Kidney (tissue), 14 donors: Measurements from ENCODE around the gene NOTCH2. TPM values are rescaled to one million over a fixed set of nuclear protein-coding genes. Genes with fewer than 3 reads are reported as not detected.

ENCODE experiments used
- DNase-seq, 5 donors: peaks; one replicate each; pipeline ENCODE4 v3.0.0-alpha.2; 2013 to 2020
- FAIRE-seq: peaks from 2 replicates; lab custom pipeline; 2012; peaks lifted over from hg19 to GRCh38; lab: Jason Lieb, UNC
- H3K27ac ChIP-seq, 2 donors: one replicate each; pipeline ENCODE4 v1.7.0; 2013; ENCODE audit warnings: low read depth in 2 of 2, low read length in 2 of 2, inconsistent platforms in 1 of 2
- H3K27me3 ChIP-seq: one replicate; pipeline ENCODE4 v1.7.1; 2013; ENCODE audit warnings: low read length, inconsistent platforms; ENCODE audit not compliant: control insufficient read depth, insufficient read depth
- H3K36me3 ChIP-seq, 3 donors: one replicate each; pipeline versions ENCODE4 v1.7.0 to v1.7.1; 2013; ENCODE audit warnings: low read length in 3 of 3, control low read depth in 1 of 3, inconsistent platforms in 1 of 3; ENCODE audit not compliant: insufficient read depth in 3 of 3, control insufficient read depth in 2 of 3
- H3K4me1 ChIP-seq, 3 donors: one replicate each; pipeline versions ENCODE4 v1.7.0 to v1.7.1; 2013; ENCODE audit warnings: low read length in 3 of 3, inconsistent platforms in 1 of 3, low read depth in 1 of 3; ENCODE audit not compliant: control insufficient read depth in 2 of 3, insufficient read depth in 2 of 3
- H3K4me3 ChIP-seq, 3 donors: one replicate each; pipeline versions ENCODE4 v1.7.0 to v1.8.1; 2013; ENCODE audit warnings: low read length in 3 of 3, control low read depth in 1 of 3, inconsistent platforms in 1 of 3
- H3K9ac ChIP-seq, 3 donors: one replicate each; pipeline versions ENCODE4 v1.7.0 to v1.7.1; 2013; ENCODE audit warnings: low read length in 3 of 3, control low read depth in 1 of 3, inconsistent platforms in 1 of 3
- H3K9me3 ChIP-seq, 3 donors: one replicate each; pipeline versions ENCODE4 v1.7.0 to v1.7.1; 2013; ENCODE audit warnings: low read length in 3 of 3, control low read depth in 1 of 3, inconsistent platforms in 1 of 3; ENCODE audit not compliant: control insufficient read depth in 2 of 3, insufficient read depth in 1 of 3
- intact Hi-C: fragments of 100-400 bp; cut with DNase I; formaldehyde crosslinking; loops from one replicate; pipeline ENCODE4 v1.11.1; 2022
- polyA plus RNA-seq: library from polyadenylated mRNA; stranded (reverse); fragments of 350-450 nt; fragmentation: Illumina TruSeq; extraction: RNeasy Lipid Tissue Mini Kit (QIAGEN cat#74804); gene quantifications from one replicate; pipeline ENCODE4 v1.2.3, GENCODE V29; 2014; ENCODE audit warnings: low read depth, low replicate concordance; ENCODE audit not compliant: insufficient read depth
- total RNA-seq: library from RNA; stranded (reverse); fragmentation: NEBNext Ultra II Directional; extraction: Animal tissue kit (Norgen Biotek cat#: 25700); gene quantifications from one replicate; pipeline ENCODE4 v1.2.1, GENCODE V29; 2021
- TF ChIP-seq, protein P1 (sequence below): IDR thresholded peaks from 3 replicates; pipeline ENCODE4 v1.5.1; 2012; ENCODE audit warnings: mild to moderate bottlenecking, moderate library complexity, borderline replicate concordance; ENCODE audit not compliant: insufficient read depth; ENCODE audit errors: extremely low read depth
- donor health status: control.
- donor health status: control.
- donor health status: control.
- donor health status: control.
- donor health status: control.
- donor health status: DM: yes; HTN: yes; CAD: no.
- donor health status: Normal renal cell carcinoma (clear cell type).

Gene NOTCH2
- total and polyA plus RNA-seq, 2 donors from 2014 or later, result 4.9 to 113 TPM

DNA sequence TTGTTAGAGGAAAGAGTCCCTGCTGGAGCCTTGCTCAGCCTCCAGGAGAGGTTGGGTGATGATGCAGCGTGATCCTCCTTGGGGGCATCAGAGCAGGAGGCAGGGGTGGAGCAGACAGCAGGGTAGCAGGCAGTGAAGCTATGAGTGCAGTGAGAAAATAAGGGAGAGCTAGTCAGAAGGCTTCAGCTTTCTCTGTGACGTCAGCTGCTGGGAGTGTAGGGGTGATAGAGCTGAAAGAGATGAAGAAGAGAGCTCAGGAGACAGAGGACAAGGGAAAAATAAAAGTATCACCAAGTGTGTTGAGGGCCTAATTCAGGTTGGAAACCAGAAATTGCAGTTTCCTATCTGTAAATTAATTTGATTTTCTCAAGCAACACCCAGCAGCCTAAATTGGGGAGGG is 170.9 kb downstream of the NOTCH2 start:
- FAIRE-seq (no peak), DNase-seq (peak in 2 of 5 donors; percentile 40 to 55)
- TF ChIP-seq, protein P1, sequence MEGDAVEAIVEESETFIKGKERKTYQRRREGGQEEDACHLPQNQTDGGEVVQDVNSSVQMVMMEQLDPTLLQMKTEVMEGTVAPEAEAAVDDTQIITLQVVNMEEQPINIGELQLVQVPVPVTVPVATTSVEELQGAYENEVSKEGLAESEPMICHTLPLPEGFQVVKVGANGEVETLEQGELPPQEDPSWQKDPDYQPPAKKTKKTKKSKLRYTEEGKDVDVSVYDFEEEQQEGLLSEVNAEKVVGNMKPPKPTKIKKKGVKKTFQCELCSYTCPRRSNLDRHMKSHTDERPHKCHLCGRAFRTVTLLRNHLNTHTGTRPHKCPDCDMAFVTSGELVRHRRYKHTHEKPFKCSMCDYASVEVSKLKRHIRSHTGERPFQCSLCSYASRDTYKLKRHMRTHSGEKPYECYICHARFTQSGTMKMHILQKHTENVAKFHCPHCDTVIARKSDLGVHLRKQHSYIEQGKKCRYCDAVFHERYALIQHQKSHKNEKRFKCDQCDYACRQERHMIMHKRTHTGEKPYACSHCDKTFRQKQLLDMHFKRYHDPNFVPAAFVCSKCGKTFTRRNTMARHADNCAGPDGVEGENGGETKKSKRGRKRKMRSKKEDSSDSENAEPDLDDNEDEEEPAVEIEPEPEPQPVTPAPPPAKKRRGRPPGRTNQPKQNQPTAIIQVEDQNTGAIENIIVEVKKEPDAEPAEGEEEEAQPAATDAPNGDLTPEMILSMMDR, result no peak
- Histone ChIP-seq H3K27ac (no peak overlapping the region), H3K4me3 (no peak overlapping the region), H3K9me3 (no peaks in the 10 kb centered on the region), H3K36me3 (no peaks in the 10 kb centered on the region), H3K27me3 (no peaks in the 10 kb centered on the region), H3K4me1 (no peaks in the 10 kb centered on the region), H3K9ac (no peak overlapping the region)
- intact Hi-C loops, result no loop called here

DNA sequence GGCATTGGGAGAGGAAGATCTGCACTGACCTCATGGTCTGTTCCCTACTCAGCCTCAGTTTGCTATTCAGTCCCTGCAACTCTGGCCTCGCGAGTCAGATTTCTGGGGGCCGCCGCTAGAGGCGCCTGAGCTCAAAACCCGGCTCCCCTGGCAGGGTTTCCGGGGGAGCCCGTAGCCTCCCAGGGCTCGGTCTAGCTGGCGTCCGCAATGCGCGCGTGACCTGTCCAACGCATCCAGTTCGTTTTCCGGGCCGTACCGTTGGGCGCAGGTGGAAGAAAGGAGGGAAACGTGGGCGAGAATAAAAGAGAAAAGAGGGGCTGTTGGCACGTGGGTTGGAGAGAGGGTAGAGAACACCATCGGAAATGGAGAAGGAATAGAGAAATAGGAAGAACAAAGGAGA is 173.2 kb downstream of the NOTCH2 start, which contains the start of gene ADAM30:
Gene ADAM30 (minus strand): TSS at position 213 of the 400 bp plus-strand sequence. CDS start 179 bp downstream, at position 34.
- DNase-seq, result no peak
- intact Hi-C loops, result no loop called here

DNA sequence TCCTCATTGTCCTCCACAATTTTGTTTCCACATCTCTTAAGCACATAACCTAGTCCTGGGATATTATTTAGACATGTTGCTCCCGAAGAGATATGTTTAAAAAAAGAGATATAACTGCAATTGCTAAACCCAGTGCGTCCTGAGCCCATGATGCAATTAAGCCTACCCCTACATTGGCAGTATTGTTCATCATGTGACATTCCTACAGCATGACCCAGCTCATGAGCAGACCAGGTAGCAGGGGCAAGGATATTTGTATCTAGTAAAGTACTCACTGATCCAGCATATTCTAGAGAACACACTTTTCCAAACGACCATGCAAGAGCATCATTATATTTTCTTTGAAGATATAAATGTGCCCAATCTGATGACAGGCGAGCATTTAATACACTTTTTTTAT is 174.4 kb downstream of the NOTCH2 start:
- Histone ChIP-seq H3K9me3 (no peaks in the 10 kb centered on the region), H3K27ac (no peak overlapping the region), H3K4me3 (no peak overlapping the region), H3K27me3 (no peaks in the 10 kb centered on the region), H3K4me1 (no peaks in the 10 kb centered on the region), H3K9ac (no peak overlapping the region), H3K36me3 (no peaks in the 10 kb centered on the region)
- no peak for FAIRE-seq
- intact Hi-C loops, result no loop called here
- DNase-seq, result no peak
- TF ChIP-seq, protein P1, result no peak

More for the DNA sequence above, 173.2 kb downstream of the NOTCH2 start, which contains the start of gene ADAM30:
- FAIRE-seq, result no peak
- Histone ChIP-seq H3K4me1 (no peaks in the 10 kb centered on the region), H3K27me3 (no peaks in the 10 kb centered on the region), H3K9me3 (no peaks in the 10 kb centered on the region), H3K27ac (no peak within 1 kb of the TSS), H3K4me3 (no peak within 1 kb of the TSS), H3K36me3 (no peaks in the 10 kb centered on the region), H3K9ac (no peak within 1 kb of the TSS)
- TF ChIP-seq, protein P1, result no peak
